CD4-positive, alpha-beta T cell treated with Interleukin-12 subunit alpha and Interleukin-12 subunit beta, for 1 hour (primary cell): Measurements from ENCODE around the gene ARFGAP3.

Experiments
- DNase-seq: peaks from one replicate; pipeline ENCODE4 v3.0.0-alpha.2; 2020

Gene ARFGAP3

DNA sequence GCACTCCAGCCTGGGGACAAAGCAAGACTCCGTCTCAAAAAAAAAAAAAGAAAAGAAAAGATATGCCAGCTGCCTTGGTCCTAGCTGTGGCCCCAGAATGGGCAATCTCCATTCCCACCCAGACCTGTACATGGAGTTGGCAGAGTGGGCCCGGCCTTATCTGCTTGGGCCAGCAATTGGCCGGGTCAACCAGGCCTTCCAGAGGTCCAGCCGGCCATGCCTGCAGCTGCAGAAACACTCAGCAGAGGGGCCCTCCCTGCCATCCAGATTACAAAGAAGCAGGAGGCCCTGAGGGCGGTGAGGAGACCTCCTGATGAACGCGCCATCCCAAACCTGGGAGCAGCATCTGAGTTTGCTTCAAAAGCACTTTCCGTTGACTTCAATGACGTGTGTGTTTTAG is 26.9 kb upstream of the ARFGAP3 start:
- no peak for DNase-seq

DNA sequence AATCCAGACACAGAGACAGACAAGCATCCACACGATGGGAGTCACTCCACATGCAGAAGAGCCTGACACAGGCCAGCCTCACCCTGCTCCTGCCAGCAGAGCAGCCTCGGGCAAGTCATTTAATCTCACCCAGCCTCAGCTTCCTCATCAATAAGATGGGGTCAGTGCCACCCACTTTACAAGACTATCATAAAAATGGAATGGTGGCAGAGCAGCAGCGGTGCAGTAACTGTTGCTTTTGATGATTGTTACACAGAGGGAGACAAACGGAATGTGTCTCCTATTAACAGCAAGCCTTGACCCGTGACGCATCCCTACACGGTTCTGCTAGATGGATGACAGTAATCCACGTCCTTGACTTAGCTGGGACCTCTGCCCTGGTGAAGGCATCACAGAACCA is 26.0 kb upstream of the ARFGAP3 start:
- DNase-seq = no peak

DNA sequence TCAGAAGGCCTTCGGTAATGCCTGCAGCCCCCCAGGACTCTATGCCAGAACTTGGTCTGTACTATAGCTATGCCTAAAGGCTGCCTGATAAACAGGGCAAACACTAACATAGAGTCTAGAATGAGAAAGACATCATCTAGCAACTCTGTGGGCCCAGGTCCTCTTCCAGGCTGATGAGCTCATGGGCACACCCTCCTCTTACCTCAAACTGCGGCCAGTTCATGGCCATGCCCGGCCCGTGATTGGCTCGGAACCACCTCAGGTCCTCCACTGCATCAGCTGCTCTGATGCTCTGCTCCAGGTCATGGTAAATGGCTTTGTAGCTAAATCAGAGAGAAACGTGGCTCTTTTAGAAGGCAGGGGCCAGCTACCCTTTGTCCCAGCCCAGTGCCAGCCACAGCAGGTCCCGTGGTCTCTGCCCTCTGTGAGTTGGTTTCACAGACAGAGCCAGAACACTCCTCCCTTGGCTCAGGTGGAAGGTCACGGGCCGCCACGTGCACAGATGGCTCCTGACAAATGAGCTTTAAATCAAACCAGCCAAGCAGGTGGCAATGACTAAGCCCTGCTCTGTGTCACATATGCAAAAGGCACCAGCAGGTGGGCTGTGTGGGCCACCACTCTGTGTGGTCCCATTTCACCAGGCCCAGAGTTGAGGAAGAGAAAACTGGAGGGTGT is 25.0 kb upstream of the ARFGAP3 start:
- DNase-seq = no peak

DNA sequence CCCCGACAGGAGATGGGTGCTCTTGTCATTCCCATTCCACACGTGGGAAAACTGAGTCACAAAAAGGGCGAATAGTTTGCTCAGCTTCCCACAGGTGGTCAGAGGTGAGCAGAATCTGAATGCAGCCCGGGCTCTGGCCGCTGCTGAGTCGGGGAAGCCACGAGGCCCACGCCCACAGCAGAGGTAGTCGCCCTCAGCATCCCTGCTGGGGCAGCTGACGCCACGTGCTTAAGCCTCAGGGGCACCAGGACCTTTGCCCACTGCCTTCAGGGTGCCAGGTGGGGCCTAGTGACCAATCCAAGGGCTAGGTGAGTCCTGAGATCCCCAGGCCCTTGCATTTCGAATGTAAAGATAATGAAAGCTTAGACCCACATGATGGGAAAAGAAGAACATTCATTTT is 24.2 kb upstream of the ARFGAP3 start:
- no peak for DNase-seq

DNA sequence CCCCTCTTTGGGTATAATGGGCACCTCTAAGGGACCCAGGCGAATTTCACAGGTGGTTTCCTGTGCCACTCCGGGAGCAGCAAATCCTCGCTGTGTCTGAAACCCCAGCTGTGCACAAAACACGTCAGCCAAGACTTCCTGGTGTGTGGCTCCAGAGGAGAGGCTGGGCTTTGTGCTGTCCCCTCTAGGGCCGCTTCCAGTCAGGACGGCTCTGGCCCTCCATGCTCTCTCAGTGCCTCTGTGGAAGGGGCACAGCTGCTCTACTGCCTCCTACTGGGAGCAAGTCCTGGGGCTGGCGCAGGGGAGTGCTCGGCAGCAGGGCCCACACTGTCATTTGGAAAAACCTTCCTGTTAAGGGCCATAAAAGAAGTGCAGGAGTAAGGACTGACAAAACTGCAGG is 23.7 kb upstream of the ARFGAP3 start:
- no peak for DNase-seq

DNA sequence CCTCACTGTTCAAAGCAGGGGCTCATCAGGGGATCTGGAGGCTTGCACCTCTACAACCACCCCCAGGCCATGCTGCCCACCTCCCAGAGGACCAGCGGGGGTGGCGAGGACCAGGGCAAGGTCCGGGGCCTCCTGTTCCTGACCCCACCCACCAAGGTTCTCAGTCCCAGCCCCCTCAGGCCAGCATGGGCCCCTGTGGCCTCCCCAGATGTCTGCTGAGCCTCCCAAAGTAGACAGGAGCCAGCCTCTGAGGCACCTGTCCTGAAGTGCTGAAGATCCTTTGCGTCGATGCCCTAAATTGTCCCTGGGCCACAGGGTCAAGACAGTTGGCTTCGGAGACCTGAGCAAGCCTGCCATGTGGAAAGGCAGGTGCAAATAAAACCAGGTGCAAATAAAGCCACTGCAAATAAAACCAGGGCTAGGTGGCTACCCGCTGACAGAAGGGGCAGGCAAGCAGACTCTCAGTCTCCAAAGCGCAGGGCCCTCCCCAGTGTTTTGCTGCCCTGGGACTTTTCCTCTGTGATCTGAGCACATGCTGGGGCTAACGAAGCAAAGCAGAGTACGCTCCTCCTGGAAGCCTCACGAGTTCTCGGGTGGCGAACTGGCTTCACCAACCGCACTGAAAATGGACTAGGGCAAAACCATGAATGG is 22.4 kb upstream of the ARFGAP3 start:
- DNase-seq = no peak

DNA sequence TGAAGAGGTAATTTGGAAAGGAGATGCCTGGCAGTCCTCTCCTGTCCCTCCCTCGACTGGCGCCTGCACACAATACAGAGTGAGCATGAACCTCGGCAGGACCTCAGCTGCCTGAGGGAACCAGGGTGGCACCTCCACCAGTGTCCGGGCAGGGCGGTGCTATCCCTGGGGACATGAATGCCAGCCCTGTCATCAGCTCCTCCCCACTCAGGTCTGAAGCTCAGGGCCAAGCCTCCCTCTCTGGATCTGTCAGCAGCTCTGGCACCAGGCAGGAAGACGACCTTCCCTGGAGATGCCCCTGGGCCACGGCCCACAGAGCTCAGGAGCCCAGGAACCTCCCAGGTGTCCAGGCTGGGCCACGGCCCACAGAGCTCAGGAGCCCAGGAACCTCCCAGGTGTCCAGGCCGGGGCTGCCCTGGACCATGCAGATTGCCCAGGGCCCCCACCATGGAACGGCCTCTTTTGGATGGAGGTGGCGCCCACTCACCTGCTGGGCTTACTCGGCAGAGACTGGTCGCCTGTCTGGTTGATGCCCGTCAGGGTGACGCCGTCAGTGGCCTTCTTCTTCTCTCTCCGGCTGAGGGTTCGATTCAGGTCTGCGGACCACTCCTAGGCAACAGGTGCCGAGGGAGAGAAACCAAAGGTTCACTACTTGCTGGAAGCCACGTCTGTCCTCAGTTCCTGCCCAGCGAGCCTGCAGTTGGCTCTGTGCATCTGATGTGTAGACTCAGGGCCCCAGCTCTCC is 21.7 kb upstream of the ARFGAP3 start:
- no peak for DNase-seq

DNA sequence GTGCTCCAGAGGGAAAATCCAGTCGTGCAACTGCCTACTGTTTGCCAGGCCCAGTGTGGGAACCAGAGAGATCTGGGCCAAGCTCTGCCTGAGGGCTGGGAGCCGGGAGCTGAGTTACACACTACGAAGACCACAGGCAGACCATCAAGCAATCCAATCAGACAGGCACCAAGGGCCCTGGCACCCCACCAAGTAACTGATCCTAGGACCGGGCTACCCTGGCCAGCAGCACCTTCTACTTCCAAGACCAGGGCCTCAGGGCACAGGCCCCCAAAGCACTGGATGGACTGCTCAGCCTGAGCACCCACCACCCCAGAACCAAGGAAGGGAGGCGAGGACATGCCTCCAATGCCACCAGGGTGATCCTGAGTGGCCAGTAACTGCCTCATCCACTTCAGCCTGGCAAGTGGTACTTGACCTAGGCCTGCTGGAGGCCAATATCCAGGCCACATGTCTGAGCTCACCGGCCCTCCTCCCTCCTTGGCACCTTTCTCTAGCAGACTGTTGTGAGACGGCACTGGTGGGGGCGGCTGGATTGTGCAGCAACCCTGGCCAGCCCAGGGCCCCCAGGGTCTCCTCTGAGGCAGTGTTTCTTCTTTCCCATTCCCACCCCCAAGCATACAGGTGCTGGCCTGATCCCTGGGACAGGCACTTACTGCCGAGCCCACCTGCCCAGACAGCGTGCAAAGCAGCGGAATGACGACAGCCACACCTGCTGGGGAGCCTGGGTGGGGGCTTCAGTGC is 20.7 kb upstream of the ARFGAP3 start:
- no peak for DNase-seq

DNA sequence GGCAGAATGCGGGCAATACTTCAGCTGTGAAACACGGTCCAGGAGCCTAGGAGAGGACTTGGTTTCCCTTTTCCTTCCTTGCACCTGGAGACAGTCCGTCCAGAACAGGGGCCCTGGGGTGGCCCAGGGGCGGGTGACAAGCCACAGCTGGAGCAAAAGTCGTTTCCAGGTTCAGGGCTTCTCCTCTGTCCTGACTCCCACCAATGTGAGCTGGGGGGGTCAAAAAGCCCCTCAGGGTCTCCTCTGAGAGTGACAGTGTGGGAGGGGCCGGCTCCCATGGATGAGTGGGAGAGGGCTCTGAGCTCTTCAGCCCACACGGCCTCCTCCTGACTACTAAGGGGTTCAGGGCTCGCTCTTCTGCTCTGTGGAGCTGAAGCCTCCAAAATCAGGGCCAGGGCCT is 20.1 kb upstream of the ARFGAP3 start:
- DNase-seq = no peak

DNA sequence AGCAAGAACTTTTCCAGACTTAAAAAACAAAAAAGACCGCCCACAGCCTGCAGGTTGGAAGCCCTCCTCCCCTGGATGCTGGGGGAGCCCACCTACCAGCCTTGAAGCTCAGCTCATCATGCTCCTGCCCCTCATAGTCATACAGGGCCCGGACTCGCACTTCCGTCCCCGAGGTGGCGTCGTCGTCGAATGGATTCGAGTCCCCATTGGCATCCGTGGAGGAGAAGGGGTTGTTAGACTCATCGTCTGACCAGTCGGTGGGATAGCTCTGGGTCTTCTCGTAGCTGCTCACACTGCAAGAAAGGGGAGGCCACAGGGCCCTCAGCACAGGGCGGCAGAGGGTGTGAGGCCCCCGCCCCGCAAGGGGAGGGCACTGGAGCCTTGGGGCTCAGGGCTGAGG is 19.0 kb upstream of the ARFGAP3 start:
- no peak for DNase-seq

DNA sequence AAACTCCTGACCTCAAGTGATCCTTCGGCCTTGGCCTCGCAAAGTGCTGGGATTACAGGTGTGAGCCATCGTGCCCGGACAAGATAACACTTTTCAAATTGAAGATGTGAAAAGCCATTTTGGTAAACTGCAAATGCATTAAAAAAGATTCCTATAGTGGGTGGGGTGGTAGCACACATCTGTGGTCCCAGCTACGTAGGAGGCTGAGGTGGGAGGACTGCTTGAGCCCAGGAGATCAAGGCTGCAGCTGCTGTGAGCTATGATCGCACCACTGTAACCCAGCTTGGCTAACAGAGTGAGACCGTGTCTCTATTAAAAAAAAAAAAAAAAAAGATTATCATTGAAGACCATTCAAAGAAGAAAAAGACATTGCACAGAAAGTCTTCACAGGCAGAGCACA is 16.9 kb upstream of the ARFGAP3 start:
- no peak for DNase-seq

DNA sequence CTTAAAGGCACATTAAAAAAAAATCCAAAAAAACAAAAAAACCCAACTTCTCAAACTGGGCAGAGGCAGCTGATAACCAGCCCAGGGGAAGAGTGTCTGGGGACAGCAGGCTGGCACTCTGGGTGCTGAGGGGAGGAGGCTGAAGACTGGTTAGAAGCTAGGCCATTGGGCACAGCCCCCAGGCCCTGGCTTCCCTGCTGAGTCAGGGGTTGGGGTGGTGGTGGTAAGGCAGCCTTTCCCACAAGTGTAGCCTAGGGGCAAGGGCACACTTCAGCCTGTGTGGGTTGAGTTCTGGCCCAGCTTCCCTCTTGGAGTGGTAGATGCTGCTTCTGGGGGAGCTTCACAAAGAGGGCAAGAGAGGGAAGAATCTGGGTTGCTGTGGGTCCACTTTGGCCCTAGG is 16.3 kb upstream of the ARFGAP3 start:
- no peak for DNase-seq

DNA sequence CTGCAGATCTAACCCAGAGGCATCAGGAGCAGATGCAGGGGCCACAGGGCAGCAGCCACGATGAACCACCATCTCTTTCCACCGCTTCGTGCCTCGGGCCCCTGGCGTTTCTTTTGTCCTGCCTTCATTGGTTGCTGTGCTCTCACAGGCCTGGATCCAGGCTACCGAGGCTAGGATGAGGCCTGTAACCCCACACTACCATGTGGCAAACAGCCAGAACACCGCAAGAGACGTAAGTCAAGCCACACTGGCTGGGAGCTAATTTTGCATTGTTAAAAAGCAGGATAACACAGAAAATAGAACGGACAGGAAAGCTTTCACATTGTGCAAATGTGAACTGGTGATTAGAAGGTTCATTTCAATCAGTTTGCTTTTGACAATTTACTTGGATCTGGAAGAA is 15.7 kb upstream of the ARFGAP3 start:
- DNase-seq = no peak

DNA sequence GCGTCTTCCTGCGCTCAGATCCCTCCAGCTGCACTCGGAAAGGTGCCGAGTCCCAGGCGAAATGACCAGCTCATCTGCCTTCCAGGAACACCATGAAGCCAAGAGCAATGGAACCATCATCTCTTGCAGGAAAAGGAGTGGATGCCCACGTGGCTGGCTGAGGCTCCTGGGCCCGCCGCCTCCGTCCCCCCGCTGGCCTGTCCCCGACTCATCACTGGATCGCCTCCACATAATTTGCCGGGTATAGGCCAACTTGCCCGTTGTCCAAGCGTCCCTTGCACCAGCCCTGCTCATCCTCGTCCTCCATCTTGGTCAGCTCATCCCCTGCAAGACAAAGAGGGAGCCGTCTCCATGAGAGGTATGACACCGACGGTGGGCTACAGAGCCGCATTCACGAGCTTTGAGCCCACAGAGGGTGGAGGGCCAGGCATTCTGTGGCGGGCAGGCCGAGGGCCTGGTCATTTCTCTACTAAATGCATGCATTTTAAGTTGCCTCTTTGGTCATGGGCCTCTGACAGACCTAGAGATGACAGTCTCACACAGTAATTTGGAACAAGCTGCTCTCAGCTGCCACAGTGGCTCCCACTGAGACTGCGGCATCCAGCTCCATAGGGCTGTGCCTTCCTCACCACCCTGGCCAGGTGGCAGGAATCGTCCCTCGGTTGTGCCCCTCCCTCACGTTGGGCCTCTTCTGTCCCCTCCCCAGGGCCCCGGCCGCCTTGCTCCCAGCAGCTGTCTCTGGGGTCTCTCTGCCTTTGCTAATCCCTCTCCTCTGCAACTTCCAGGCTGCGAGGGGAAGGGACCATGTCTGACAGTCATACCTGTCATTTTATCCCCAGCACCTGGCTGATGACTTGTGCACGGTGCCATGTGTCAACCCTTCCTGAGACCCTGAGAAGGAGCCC is 14.3 kb upstream of the ARFGAP3 start:
- DNase-seq = no peak

DNA sequence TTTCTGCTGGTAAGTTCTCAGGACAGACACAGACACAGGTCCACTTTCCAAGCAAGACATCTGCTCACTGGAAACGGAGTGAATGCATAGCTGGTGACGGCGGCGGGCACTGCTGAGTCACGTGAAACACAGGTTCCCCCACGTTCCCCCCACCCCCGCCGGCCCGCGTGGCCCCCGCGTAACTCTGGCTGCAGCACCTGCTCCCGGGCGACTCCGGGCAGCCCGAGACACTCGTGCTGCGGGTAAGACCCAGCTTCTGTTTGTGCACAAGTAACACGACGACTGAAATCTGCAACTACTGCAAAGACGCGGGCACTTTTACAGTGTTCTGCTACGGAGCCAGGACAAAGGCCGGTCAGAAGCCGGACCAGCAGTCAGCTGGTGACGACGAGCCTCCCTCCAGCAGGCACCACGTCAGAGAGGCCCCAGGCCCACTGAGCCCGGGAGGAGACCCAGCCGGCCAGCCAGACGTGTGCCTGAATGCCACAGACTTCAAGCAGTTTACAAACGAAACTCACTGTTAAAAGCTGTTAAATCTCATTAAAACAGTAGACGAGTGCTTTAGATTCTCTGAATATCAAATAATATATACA is 12.9 kb upstream of the ARFGAP3 start:
- DNase-seq = no peak

DNA sequence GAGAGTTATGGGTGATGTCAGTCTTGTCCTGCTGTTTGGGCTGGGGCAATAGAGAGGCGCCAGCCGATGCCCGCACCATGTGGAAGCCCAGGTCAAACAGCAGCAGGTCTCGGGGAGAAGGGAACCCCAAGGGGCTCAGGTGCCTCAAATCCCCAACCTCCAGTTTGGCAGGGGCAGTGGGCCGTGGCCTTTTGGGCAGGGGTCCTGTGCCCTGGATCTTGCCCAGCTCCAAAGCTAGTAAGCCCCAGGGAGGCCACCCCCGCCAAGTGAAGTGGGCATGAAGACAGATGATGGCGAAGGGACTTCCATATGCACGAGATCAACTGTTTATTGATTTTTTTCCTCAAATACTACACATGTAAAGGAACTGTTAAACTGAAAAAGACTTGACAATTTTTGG is 12.4 kb upstream of the ARFGAP3 start:
- no peak for DNase-seq

DNA sequence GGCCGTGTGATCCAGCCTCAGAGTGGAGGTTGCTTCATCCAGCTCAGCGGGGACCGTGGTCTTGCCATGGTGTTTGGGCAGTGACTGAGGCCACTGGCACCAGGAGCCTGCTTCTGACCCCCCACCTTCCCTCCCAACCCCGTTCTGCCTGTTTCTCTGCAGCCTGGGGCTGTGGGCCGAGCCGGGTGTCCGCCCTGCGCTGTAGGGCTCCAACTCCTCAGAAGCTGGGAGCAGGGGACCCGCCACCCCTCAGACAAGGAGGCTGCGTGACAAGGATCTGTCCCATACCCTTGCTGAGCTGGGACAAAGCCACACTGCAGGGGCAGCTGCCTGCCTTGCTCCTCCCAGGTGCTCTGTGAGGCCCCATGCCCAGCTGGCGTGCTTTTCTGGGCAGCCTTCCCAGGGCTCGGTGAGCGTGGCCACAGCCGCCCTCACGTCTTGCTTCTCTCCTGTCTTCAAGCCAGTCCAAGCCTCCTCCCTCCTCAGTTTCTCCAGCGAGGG is 11.7 kb upstream of the ARFGAP3 start:
- no peak for DNase-seq

DNA sequence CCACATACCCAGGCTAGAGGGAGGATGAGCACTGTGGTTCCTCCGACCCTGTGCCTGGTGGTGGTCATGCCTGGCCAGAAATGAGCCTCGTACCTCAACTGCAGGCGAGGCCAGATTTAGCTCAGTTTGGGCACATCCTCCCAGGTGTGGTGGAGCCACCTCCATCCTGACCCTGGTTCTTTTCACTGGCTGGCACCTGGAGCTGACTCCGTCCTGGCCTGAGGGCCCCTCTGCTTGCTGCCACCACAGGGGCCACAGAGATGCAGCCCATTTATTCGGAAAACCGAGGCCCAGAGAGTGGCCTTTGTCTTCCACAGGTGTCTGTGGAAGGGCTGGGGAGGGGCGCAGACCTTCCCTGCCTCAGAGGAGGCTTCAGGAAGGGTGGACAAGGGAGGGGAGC is 9.0 kb upstream of the ARFGAP3 start:
- DNase-seq = no peak

DNA sequence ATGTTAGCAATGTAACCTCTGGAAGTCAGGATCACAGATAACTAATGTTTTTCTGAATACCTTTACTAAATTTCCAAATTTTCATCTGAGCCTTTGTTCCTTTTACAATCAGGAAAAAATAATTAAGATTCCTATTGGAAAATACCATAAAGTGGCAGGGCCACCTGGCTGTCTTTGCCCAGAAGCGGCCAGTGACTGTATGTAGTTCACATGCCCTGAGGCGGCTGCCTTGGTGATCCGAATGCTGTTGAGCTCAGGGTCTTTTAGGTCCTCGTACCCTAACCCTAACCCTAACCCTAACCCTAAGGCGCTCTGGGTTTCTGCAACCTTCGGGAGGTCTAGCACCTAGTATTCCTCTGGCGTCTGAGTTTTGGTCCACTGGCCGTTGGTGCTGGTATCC is 8.5 kb upstream of the ARFGAP3 start:
- DNase-seq = no peak

DNA sequence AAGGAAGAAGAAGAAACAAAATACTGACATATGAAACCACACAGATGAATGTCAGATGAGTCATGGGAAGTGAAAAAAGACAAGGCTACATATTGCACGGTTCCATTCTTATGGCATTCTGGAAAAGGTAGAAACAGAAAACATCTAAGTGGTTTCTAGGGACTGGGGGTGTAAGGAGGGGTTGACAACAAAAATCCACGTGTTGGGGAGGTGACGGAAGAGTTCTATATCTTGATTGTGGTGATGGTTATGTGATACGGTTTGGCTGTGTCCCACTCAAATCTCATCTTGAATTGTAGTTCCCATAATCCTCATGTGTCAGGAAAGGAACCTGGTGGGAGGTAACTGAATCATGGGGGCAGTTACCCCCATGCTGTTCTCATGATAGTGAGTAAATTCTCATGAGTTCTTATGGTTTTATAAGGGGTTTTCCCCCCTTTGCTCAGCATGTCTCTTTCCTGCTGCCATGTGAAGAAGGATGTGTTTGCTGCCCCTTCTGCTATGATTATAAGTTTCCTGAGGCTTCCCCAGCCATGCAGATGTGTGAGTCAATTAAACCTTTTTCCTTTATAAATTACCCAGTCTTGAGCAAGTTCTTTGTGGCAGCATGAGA is 6.4 kb upstream of the ARFGAP3 start:
- no peak for DNase-seq

DNA sequence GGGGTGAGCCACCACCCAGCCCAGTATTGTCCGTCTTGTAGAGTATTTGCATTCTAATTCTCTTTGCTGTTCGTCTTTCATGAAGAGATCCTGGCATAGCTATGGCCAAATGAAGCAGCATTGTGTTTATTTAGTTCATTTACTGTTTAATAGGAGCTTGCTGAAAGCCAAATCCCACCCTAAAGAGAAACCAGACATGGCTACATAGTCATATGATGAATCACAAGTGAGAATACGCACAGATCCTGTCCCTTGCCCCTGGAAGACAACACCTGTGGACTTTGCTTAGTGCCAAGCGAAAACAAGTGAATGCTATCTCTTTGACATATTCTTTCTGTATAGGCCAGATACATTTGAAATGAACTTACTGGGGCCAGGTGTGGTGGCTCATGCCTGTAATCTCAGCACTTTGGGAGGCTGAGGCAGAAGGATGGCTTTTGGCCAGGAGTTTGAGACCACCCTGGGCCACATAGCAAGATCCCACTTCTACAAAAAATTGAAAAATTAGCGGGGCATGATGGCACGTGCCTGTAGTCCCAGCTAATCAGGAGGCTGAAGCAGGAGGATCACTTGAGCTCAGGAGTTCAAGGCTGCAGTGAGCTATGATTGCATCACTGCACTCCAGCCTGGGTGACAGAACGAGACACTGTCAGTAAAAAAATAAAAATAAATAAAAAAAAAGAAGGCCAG is 5.1 kb upstream of the ARFGAP3 start:
- DNase-seq = no peak
